ENCODE measurements around the gene MRPS35. TPM values are rescaled to one million over a fixed set of nuclear protein-coding genes. Genes with fewer than 3 reads are reported as not detected.

The MRPS35 gene
- polyA plus RNA-seq, 1 experiment: 66.6 TPM

DNA sequence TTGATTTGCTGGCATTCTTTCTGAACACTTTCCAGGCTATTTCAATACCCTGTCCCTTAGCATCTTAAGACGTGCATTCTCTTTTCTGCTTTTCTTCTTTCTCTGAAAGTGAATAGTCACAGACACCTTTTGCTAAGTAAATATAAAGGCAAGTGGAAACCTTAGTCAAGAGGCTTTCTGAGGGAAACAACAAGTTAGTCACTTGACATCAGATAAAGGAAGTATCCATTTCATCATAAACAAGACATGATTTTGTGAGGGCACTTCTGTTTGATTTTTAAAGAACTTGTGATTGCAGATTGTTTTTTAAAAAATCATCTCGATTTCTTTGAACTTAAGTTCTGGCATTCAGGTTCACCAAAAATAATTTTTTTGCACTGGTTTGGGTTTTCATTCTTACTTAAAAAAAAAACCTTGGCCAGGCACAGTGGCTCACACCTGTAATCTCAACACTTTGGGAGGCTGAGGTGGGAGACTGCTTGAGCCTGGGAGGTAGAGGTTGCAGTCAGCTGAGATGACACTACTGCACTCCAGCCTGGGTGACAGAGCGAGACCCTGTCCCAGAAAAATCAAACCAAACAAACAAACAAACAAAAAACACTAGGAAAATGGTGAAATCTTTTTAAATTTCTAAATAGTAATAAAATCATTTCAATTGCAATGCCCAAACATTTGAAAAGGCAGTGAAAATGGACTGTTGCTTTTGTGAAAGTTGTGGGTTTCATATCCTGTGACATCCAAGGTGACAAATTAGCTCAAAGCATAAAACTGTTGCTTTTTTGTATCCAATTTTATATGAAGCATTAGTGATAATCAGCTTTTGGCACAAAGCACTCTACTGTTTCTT is 61.1 kb downstream of the MRPS35 start:
- TF ChIP-seq, protein P1, sequence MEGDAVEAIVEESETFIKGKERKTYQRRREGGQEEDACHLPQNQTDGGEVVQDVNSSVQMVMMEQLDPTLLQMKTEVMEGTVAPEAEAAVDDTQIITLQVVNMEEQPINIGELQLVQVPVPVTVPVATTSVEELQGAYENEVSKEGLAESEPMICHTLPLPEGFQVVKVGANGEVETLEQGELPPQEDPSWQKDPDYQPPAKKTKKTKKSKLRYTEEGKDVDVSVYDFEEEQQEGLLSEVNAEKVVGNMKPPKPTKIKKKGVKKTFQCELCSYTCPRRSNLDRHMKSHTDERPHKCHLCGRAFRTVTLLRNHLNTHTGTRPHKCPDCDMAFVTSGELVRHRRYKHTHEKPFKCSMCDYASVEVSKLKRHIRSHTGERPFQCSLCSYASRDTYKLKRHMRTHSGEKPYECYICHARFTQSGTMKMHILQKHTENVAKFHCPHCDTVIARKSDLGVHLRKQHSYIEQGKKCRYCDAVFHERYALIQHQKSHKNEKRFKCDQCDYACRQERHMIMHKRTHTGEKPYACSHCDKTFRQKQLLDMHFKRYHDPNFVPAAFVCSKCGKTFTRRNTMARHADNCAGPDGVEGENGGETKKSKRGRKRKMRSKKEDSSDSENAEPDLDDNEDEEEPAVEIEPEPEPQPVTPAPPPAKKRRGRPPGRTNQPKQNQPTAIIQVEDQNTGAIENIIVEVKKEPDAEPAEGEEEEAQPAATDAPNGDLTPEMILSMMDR (IDR thresholded peaks at IDR 0.05; ENCODE audit: low read depth, low read length): no peak
- H3K27ac ChIP-seq (ENCODE audit: low read depth, low read length): no peak overlapping the region
- no peak overlapping the region for H3K4me3 ChIP-seq (ENCODE audit: low read depth, low read length)
- ChIA-PET CTCF (no interaction called here), POLR2A (interaction anchor here (0.6 kb wide), 1 partner anchor 16 kb away, joined by 4 read pairs; no protein-coding TSS in a partner anchor)
- no peaks in the 10 kb centered on the region for H3K9me3 ChIP-seq (ENCODE audit: control insufficient read depth, insufficient read depth, low read length)
- DNase-seq (ENCODE audit: low read depth, low spot score): no peak
- H3K27me3 ChIP-seq (ENCODE audit: control insufficient read depth, insufficient read depth, low read length): no peaks in the 10 kb centered on the region

DNA sequence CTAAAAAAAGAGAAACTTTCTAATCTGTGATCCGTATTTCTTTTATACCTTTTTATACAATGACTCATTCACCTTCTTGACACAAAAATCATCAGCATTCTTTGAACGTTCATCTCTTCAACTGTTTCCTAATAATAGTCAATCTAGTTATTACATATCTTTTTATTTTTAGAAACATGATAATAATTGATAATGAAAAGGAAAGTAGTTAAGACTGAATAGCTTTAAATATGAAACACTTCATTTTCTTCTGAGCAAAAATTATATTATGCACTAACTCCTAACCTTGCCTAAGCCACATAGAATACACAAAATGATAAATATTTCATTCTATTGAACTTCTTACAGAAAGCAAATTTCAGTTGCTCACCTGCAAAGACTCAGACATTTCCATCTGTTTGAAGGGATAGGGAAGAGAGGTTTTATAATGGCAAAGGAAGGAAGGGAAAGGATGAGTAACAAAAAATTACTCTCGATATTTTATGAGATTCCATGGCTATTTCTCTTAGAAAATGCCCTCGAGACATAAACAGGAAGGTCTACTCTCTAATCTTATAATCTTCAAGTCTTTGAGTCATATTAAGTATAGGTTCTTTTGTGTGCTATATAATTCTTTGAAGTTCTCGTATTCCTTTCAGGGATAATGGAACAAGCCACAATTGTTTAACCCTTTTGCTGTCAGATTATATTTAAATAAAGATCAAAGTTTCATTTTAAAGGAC is 61.9 kb downstream of the MRPS35 start:
- DNase-seq (ENCODE audit: low read depth, low spot score): no peak
- no peak overlapping the region for H3K4me3 ChIP-seq (ENCODE audit: low read depth, low read length)
- TF ChIP-seq, protein P1 (IDR thresholded peaks at IDR 0.05; ENCODE audit: low read depth, low read length): no peak
- CTCF ChIA-PET: interaction anchor here (0.6 kb wide), 1 partner anchor 207 kb away, joined by 3 read pairs; no protein-coding TSS in a partner anchor
- POLR2A ChIA-PET: no interaction called here
- no peak overlapping the region for H3K27ac ChIP-seq (ENCODE audit: low read depth, low read length)
- no peaks in the 10 kb centered on the region for H3K27me3 ChIP-seq (ENCODE audit: control insufficient read depth, insufficient read depth, low read length)
- H3K9me3 ChIP-seq (ENCODE audit: control insufficient read depth, insufficient read depth, low read length): no peaks in the 10 kb centered on the region

DNA sequence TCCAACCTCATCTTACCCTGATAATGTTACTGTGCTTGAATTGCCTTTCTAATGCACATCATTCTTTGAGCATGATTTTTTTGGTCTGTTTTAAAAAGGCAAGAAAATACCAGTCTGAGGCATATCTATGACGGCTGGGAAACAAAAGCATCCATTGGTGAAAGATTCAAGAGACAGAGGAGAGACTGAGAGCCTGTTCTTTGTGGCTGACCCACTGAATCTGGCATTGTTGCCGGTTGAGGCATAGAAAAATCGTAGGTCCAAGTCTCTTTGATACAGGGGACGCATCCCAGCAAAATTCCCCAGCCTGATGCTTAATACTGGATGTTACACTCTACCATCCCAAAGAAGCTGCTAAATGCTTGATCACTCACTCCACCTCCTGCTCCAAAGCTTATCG is 66.5 kb downstream of the MRPS35 start:
- Histone ChIP-seq H3K27me3 (ENCODE audit: control insufficient read depth, insufficient read depth, low read length) (no peaks in the 10 kb centered on the region), H3K27ac (ENCODE audit: low read depth, low read length) (no peak overlapping the region), H3K4me3 (ENCODE audit: low read depth, low read length) (no peak overlapping the region), H3K9me3 (ENCODE audit: control insufficient read depth, insufficient read depth, low read length) (no peaks in the 10 kb centered on the region; the same call in 1 of the 2 replicates)
- TF ChIP-seq, protein P1 (IDR thresholded peaks at IDR 0.05; ENCODE audit: low read depth, low read length): no peak
- no peak for DNase-seq (ENCODE audit: low read depth, low spot score)
- CTCF ChIA-PET: no interaction called here
- POLR2A ChIA-PET: interaction anchor here (1.3 kb wide), 1 partner anchor 14 kb away, joined by 5 read pairs; no protein-coding TSS in a partner anchor

DNA sequence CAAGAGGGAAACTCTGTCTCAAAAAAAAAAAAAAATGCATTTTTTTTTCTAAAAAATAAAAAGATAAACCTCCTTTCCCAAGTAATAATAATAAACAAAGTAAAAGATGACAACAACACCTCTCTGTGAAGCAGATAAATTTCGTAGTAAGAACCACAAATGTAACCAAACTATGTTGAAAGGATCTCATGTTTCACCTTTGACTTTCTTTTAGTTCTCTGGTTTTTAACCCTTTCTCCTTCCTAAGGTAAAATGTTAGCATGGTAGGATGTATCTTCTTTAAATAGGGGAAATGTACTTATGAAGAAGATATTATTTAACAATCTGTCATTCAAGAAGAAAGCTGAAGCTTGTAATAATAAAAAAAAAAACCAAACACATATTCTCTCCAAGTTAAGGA is 67.6 kb downstream of the MRPS35 start:
- Histone ChIP-seq H3K27me3 (ENCODE audit: control insufficient read depth, insufficient read depth, low read length) (no peaks in the 10 kb centered on the region), H3K27ac (ENCODE audit: low read depth, low read length) (no peak overlapping the region), H3K9me3 (ENCODE audit: control insufficient read depth, insufficient read depth, low read length) (no peaks in the 10 kb centered on the region; the same call in 1 of the 2 replicates), H3K4me3 (ENCODE audit: low read depth, low read length) (no peak overlapping the region)
- TF ChIP-seq, protein P1 (IDR thresholded peaks at IDR 0.05; ENCODE audit: low read depth, low read length): no peak
- DNase-seq (ENCODE audit: low read depth, low spot score): no peak
- ChIA-PET POLR2A (interaction anchor here (1.3 kb wide), 1 partner anchor 15 kb away, joined by 5 read pairs; no protein-coding TSS in a partner anchor), CTCF (interaction anchor here (0.6 kb wide), 1 partner anchor 238 kb away, joined by 3 read pairs; no protein-coding TSS in a partner anchor)
